CD4-positive, CD25-positive, alpha-beta regulatory T cell (primary cell): ENCODE measurements around the gene SERTAD4. TPM values are rescaled to one million over a fixed set of nuclear protein-coding genes. Genes with fewer than 3 reads are reported as not detected.
"Not testable (repeated sequence)": the region's sequence is repeated elsewhere in the genome, so short reads cannot be mapped to it uniquely, and the experiment has no call there.

Experiments
- ATAC-seq, 2 donors: fragments of 150-1000 bp; cut with Tn5 transposase; one replicate each; pipeline ENCODE4 v1.10.0; 2021; ENCODE audit warnings: low read depth in 2 of 2, moderate number of reproducible peaks in 2 of 2, moderate library complexity in 1 of 2
- DNase-seq, 3 donors: peaks; one replicate each; pipeline versions ENCODE4 v3.0.0 to v3.0.0-alpha.2; 2012 to 2022; ENCODE audit warnings: mixed read lengths in 1 of 3
- H3K27ac ChIP-seq: one replicate; pipeline ENCODE4 v1.7.0; 2013; ENCODE audit warnings: mild to moderate bottlenecking, low read length; ENCODE audit not compliant: insufficient read depth, poor library complexity, severe bottlenecking
- H3K27me3 ChIP-seq: one replicate; pipeline ENCODE4 v1.7.0; 2013; ENCODE audit warnings: low read length; ENCODE audit not compliant: control insufficient read depth, insufficient read depth
- H3K36me3 ChIP-seq: one replicate; pipeline ENCODE4 v1.7.0; 2013; ENCODE audit warnings: mild to moderate bottlenecking, low read length, moderate library complexity; ENCODE audit not compliant: control insufficient read depth, insufficient read depth
- H3K4me1 ChIP-seq: 2 replicates; pipeline ENCODE4 v1.7.0; 2013; ENCODE audit warnings: mild to moderate bottlenecking, low read length; ENCODE audit not compliant: insufficient read depth, control insufficient read depth, poor library complexity, severe bottlenecking
- H3K4me3 ChIP-seq: one replicate; pipeline ENCODE4 v1.7.0; 2013; ENCODE audit warnings: low read depth, mild to moderate bottlenecking, low read length, moderate library complexity
- H3K9me3 ChIP-seq, 2 experiments: 1 replicate in 1 of 2; 2 replicates in 1 of 2; pipeline ENCODE4 v1.7.0; 2013; ENCODE audit warnings: low read length in 2 of 2, mild to moderate bottlenecking in 1 of 2, moderate library complexity in 1 of 2; ENCODE audit not compliant: control insufficient read depth in 2 of 2
- H3K27ac Mint-ChIP-seq, 3 donors: one replicate each; pipeline ENCODE4 v1.8.0; 2020 to 2022; ENCODE audit warnings: mild to moderate bottlenecking in 3 of 3, mixed read lengths in 3 of 3, moderate library complexity in 2 of 3
- H3K27me3 Mint-ChIP-seq: one replicate; pipeline ENCODE4 v1.8.0; 2022; ENCODE audit warnings: mild to moderate bottlenecking, mixed read lengths
- H3K36me3 Mint-ChIP-seq: one replicate; pipeline ENCODE4 v1.8.0; 2020; ENCODE audit warnings: mixed read lengths
- H3K4me1 Mint-ChIP-seq, 4 donors: one replicate each; pipeline ENCODE4 v1.8.0; 2020 to 2022; ENCODE audit warnings: mixed read lengths in 4 of 4, mild to moderate bottlenecking in 1 of 4
- H3K4me3 Mint-ChIP-seq, 4 donors: one replicate each; pipeline ENCODE4 v1.8.0; 2020 to 2022; ENCODE audit warnings: mild to moderate bottlenecking in 4 of 4, mixed read lengths in 4 of 4, moderate library complexity in 3 of 4
- H3K9me3 Mint-ChIP-seq, 7 donors: one replicate each; pipeline ENCODE4 v1.8.0; 2020 to 2022; ENCODE audit warnings: mixed read lengths in 7 of 7, mild to moderate bottlenecking in 3 of 7, moderate library complexity in 2 of 7
- polyA plus RNA-seq, 4 donors: library from polyadenylated mRNA; unstranded; fragments of 300-500 nt; fragmentation: Illumina TruSeq; gene quantifications; one replicate each; pipeline ENCODE4 v1.2.3, GENCODE V29; 2021
- total RNA-seq: library from RNA; stranded (reverse); gene quantifications from one replicate; pipeline ENCODE4 v1.2.3, GENCODE V29; 2022

Gene SERTAD4
- total and polyA plus RNA-seq, 5 donors from 2014 or later = not detected

GRCh38 chr1:210263963-210264362 lies 31.4 kb downstream of the SERTAD4 start:
- H3K36me3 ChIP-seq = no peaks in the 10 kb centered on the region
- H3K4me3 Mint-ChIP-seq = no peak overlapping the region
- no peak for ATAC-seq
- H3K36me3 Mint-ChIP-seq = no peaks in the 10 kb centered on the region
- H3K4me3 ChIP-seq = no peak overlapping the region
- peaks cover 7% of the 10 kb centered on the region for H3K27me3 Mint-ChIP-seq
- H3K27ac ChIP-seq = no peak overlapping the region
- no peak for DNase-seq
- no peak overlapping the region for H3K27ac Mint-ChIP-seq
- no peaks in the 10 kb centered on the region for H3K4me1 Mint-ChIP-seq
- H3K27me3 ChIP-seq = no peaks in the 10 kb centered on the region
- no peaks in the 10 kb centered on the region for H3K9me3 ChIP-seq
- no peaks in the 10 kb centered on the region for H3K4me1 ChIP-seq
- peaks cover 0 to 1% (median 0%) of the 10 kb centered on the region in 7 donors for H3K9me3 Mint-ChIP-seq

GRCh38 chr1:210264496-210265380 lies 32.1 kb downstream of the SERTAD4 start:
- peaks cover 5% of the 10 kb centered on the region for H3K27me3 Mint-ChIP-seq

DNA sequence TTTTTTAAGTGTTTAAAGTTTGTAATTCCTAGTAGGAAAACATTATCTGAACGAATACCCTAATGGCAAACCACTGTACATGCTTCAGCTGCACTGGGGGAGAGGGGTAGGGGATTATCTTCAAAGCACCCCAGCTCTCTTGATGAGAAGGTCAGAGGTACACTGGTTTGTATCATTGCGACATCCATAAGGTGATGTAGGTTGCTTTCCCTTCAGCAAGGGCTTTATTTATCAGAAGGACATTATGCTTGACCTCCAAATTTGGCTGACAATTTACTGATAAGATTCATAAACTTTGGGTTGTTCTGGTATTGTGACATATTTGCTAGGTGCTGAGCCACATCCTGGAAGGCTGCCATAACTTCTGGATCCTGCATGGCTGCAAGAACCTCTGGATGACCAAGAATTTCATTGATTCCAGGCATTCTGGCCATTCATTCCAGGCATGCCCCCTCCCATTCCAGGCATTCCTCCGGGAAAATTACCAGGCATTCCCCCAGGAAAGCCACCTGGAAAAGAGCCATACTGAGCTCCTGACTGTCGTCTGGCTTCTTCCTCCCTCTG lies 32.9 kb downstream of the SERTAD4 start:
- not testable (repeated sequence) for H3K9me3 ChIP-seq, H3K27ac ChIP-seq, H3K4me1 Mint-ChIP-seq, H3K4me1 ChIP-seq, H3K36me3 ChIP-seq, H3K9me3 Mint-ChIP-seq, H3K27me3 Mint-ChIP-seq, H3K4me3 ChIP-seq, H3K27me3 ChIP-seq, H3K36me3 Mint-ChIP-seq, ATAC-seq, H3K27ac Mint-ChIP-seq, H3K4me3 Mint-ChIP-seq, DNase-seq

More at GRCh38 chr1:210264496-210265380, 32.1 kb downstream of the SERTAD4 start:
- no peak for ATAC-seq
- Histone ChIP-seq H3K4me3 (no peak overlapping the region), H3K36me3 (no peaks in the 10 kb centered on the region), H3K27me3 (no peaks in the 10 kb centered on the region), H3K4me1 (no peaks in the 10 kb centered on the region), H3K27ac (no peak overlapping the region), H3K9me3 (no peaks in the 10 kb centered on the region)
- Mint-ChIP-seq H3K36me3 (no peaks in the 10 kb centered on the region), H3K4me1 (no peaks in the 10 kb centered on the region), H3K9me3 (peaks cover 0 to 1% (median 0%) of the 10 kb centered on the region in 7 donors), H3K4me3 (no peak overlapping the region), H3K27ac (no peak overlapping the region)
- no peak for DNase-seq

- H3K27ac Mint-ChIP-seq = no peak overlapping the region
- DNase-seq (no peak), ATAC-seq (no peak)
- Histone ChIP-seq H3K27ac (no peak overlapping the region), H3K27me3 (peaks cover 3% of the 10 kb centered on the region), H3K9me3 (no peaks in the 10 kb centered on the region), H3K4me1 (no peaks in the 10 kb centered on the region), H3K36me3 (no peaks in the 10 kb centered on the region), H3K4me3 (no peak overlapping the region)
- peaks cover 5% of the 10 kb centered on the region for H3K27me3 Mint-ChIP-seq
- no peak overlapping the region for H3K4me3 Mint-ChIP-seq
- no peaks in the 10 kb centered on the region for H3K4me1 Mint-ChIP-seq
- H3K9me3 Mint-ChIP-seq = peaks cover 0 to 1% (median 0%) of the 10 kb centered on the region in 7 donors
- no peaks in the 10 kb centered on the region for H3K36me3 Mint-ChIP-seq
Observed at GRCh38 chr1:210269981-210270380, 37.4 kb downstream of the SERTAD4 start.

GRCh38 chr1:210272666-210273065 lies 40.1 kb downstream of the SERTAD4 start:
- Mint-ChIP-seq H3K4me3 (no peak overlapping the region), H3K4me1 (no peaks in the 10 kb centered on the region), H3K36me3 (no peaks in the 10 kb centered on the region), H3K9me3 (no peaks in the 10 kb centered on the region), H3K27me3 (peaks cover 5% of the 10 kb centered on the region), H3K27ac (no peak overlapping the region)
- Histone ChIP-seq H3K4me1 (no peaks in the 10 kb centered on the region), H3K27me3 (peaks cover 3% of the 10 kb centered on the region), H3K4me3 (no peak overlapping the region), H3K36me3 (no peaks in the 10 kb centered on the region), H3K27ac (no peak overlapping the region), H3K9me3 (no peaks in the 10 kb centered on the region)
- DNase-seq = no peak
- no peak for ATAC-seq

DNA sequence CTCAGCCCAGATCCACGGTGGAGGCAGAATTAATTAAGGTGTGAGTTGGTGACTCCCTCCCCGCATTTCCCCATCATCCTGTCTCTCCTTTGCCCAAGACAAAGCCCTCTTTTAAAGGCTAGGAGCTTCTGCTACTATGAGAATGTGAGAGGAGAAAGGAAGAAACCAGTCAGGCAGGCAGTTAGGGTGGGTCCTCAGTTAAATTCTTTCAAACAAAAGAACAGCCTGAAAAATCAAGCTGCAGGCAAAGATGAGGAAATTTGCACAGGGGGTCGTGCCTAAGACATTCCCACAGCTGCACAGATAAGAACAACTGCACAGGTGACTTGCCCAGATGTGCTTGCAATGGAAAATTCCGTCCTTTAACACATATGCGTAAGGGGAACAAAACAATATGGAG lies 47.6 kb downstream of the SERTAD4 start:
- Histone ChIP-seq H3K27me3 (peaks cover 4% of the 10 kb centered on the region), H3K4me1 (no peaks in the 10 kb centered on the region), H3K27ac (no peak overlapping the region), H3K36me3 (no peaks in the 10 kb centered on the region), H3K9me3 (peaks cover 8 to 33% of the 10 kb centered on the region in 2 experiments), H3K4me3 (no peak overlapping the region)
- no peak overlapping the region for H3K4me3 Mint-ChIP-seq
- no peak for ATAC-seq
- H3K27me3 Mint-ChIP-seq = peaks cover 16% of the 10 kb centered on the region
- H3K9me3 Mint-ChIP-seq = peaks cover 0 to 30% (median 6%) of the 10 kb centered on the region in 7 donors
- no peak overlapping the region for H3K27ac Mint-ChIP-seq
- no peak for DNase-seq
- H3K4me1 Mint-ChIP-seq = no peaks in the 10 kb centered on the region
- H3K36me3 Mint-ChIP-seq = no peaks in the 10 kb centered on the region

DNA sequence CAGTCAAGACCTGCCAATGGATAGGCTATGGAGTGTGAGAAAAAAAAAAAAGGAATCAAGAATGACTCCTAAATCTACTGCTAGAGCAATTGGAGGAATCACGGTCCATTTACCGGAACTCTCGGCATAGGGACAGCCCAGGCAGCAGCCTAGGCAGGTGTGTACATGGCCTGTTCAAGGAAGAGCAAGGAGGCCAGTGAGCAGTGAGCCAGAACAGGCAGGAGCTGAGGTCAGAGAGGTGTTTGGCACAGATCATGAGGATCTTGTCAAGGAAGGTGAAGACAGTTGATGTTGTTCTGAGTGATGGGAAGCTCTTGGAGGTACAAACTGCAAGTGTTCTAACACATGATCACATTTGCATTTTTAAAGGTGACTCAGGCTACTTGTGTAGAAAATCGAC lies 55.5 kb downstream of the SERTAD4 start:
- peaks cover 4% of the 10 kb centered on the region for H3K4me1 ChIP-seq
- no peak overlapping the region for H3K27ac ChIP-seq
- no peaks in the 10 kb centered on the region for H3K36me3 ChIP-seq
- peaks cover 8% of the 10 kb centered on the region for H3K27me3 ChIP-seq
- no peak overlapping the region for H3K4me3 Mint-ChIP-seq
- DNase-seq (no peak), ATAC-seq (no peak)
- no peak overlapping the region for H3K4me3 ChIP-seq
- peaks cover 0 to 8% (median 3%) of the 10 kb centered on the region in 7 donors for H3K9me3 Mint-ChIP-seq
- H3K27ac Mint-ChIP-seq = peak overlapping the region in 1 of 3 donors; percentile 62
- peaks cover 50% of the 10 kb centered on the region for H3K27me3 Mint-ChIP-seq
- no peaks in the 10 kb centered on the region for H3K36me3 Mint-ChIP-seq
- no peaks in the 10 kb centered on the region for H3K9me3 ChIP-seq
- peaks cover 0 to 5% (median 0%) of the 10 kb centered on the region in 4 donors for H3K4me1 Mint-ChIP-seq
